Thyroid gland (tissue), 4 donors: ENCODE measurements around the gene OGDHL.

ENCODE experiments used
- CTCF ChIP-seq, 6 experiments: fragments of 200-600 bp in 3 of 6; fragments of 450-650 bp in 3 of 6; sonication (generic) in 3 of 6; IDR thresholded peaks; one replicate each; pipeline ENCODE4 v1.5.1; 2016 to 2019; ENCODE audit warnings: antibody characterized with exemption in 6 of 6, mild to moderate bottlenecking in 2 of 6, inconsistent platforms in 1 of 6, moderate library complexity in 1 of 6
- POLR2A ChIP-seq, 2 donors: fragments of 450-650 bp; IDR thresholded peaks; one replicate each; pipeline ENCODE4 v1.6.1; 2017; ENCODE audit warnings: antibody characterized with exemption in 2 of 2, mild to moderate bottlenecking in 2 of 2, moderate library complexity in 1 of 2

DNA sequence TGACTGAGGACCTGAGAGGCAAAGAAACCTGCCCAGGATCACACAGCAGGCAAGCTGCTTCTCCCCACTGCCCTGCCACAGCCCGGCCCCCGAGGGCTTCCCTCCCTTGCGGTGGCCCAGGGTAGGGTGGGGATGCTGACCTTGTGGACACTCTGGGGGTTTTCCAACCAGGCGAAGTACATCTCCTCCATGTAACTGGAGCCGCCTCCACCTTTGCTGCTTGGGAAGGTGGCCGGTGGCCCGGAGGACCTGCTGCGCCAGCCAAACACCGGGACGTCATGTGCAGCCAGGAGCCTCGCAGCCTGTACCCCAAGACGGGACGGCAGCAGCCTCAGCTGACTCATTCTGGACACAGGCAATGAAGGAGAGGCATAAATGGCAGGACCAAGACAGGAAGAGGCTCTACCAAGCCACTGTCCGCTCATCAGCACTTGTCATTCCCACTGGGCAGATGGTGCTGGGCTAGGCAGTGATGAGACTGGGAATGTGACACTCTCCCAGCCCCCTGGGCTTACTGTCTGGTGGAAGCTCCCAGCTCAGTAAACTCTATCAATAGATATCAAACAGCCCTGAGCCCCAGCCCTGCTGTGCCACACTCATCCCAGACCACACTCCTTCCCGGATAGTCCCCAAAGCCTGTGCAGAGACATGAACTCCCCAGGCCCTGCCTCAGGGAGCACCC, 3.7 kb downstream of the OGDHL start:
- no peak for TF ChIP-seq CTCF (IDR thresholded peaks at IDR 0.05)
- no peak for TF ChIP-seq POLR2A (IDR thresholded peaks at IDR 0.05)
